GM06990 (cell line): ENCODE results near the gene CCDC137.

ENCODE experiments used
- DNase-seq: peaks from one replicate; pipeline ENCODE4 v3.0.0-alpha.2; 2011; ENCODE audit not compliant: insufficient read length; ENCODE audit errors: extremely low read depth
- H3K27me3 ChIP-seq: replicated peaks from 2 replicates; pipeline ENCODE4 v1.6.0; 2011; ENCODE audit warnings: low read length; ENCODE audit not compliant: control insufficient read depth, insufficient read depth
- H3K36me3 ChIP-seq: 2 replicates; pipeline ENCODE4 v1.5.1; 2011; ENCODE audit warnings: low read length; ENCODE audit not compliant: control insufficient read depth, insufficient read depth
- H3K4me3 ChIP-seq: replicated peaks from 2 replicates; pipeline ENCODE4 v1.5.1; 2011; ENCODE audit warnings: low read depth, mild to moderate bottlenecking, control low read depth, low read length
- CTCF ChIP-seq: IDR thresholded peaks from 2 replicates; pipeline ENCODE4 v1.5.1; 2011; ENCODE audit warnings: low read length, control low read depth, mild to moderate bottlenecking, inconsistent platforms; ENCODE audit not compliant: insufficient read depth, poor library complexity, severe bottlenecking

Gene CCDC137

GRCh38 chr17:81683584-81684441 is 17.3 kb downstream of the CCDC137 start, which contains the start of the genes ARL16 and HGS:
ARL16 (minus strand) TSS chr17:81683797; CDS start chr17:81683753, 44 bp downstream.
HGS (plus strand) TSS chr17:81684011; CDS start chr17:81684067, 56 bp downstream.
- Histone ChIP-seq H3K4me3 (peak within 1 kb of the TSS; percentile 92), H3K27me3 (no peaks in the 10 kb centered on the region), H3K36me3 (peaks cover 30% of the 10 kb centered on the region)
- TF ChIP-seq CTCF = no peak
- peak; percentile 99 for DNase-seq

- Histone ChIP-seq H3K36me3 (peaks cover 36% of the 10 kb centered on the region), H3K27me3 (no peaks in the 10 kb centered on the region), H3K4me3 (peak overlapping the region; percentile 90)
- DNase-seq = no peak
- no peak for TF ChIP-seq CTCF
Observed at GRCh38 chr17:81684442-81684911, 17.9 kb downstream of the CCDC137 start.

- no peak for DNase-seq
- H3K27me3 ChIP-seq = no peaks in the 10 kb centered on the region
- H3K36me3 ChIP-seq = peaks cover 39% of the 10 kb centered on the region
- H3K4me3 ChIP-seq = peak overlapping the region; percentile 90
- no peak for TF ChIP-seq CTCF
Observed at GRCh38 chr17:81685108-81685507, 18.6 kb downstream of the CCDC137 start.

GRCh38 chr17:81686614-81687013 is 20.1 kb downstream of the CCDC137 start:
- DNase-seq = no peak
- H3K4me3 ChIP-seq = no peak overlapping the region
- no peaks in the 10 kb centered on the region for H3K27me3 ChIP-seq
- H3K36me3 ChIP-seq = peaks cover 47% of the 10 kb centered on the region
- TF ChIP-seq CTCF = no peak

GRCh38 chr17:81687770-81688541 is 21.4 kb downstream of the CCDC137 start:
- peaks cover 55% of the 10 kb centered on the region for H3K36me3 ChIP-seq
- no peak for DNase-seq
- TF ChIP-seq CTCF = no peak

More at GRCh38 chr17:81687770-81688541, 21.4 kb downstream of the CCDC137 start:
- Histone ChIP-seq H3K27me3 (no peaks in the 10 kb centered on the region), H3K4me3 (no peak overlapping the region)
